ENCODE data around the gene NTN5.
"Not testable (repeated sequence)": the region's sequence is repeated elsewhere in the genome, so short reads cannot be mapped to it uniquely, and the experiment has no call there.

NTN5 gene

DNA sequence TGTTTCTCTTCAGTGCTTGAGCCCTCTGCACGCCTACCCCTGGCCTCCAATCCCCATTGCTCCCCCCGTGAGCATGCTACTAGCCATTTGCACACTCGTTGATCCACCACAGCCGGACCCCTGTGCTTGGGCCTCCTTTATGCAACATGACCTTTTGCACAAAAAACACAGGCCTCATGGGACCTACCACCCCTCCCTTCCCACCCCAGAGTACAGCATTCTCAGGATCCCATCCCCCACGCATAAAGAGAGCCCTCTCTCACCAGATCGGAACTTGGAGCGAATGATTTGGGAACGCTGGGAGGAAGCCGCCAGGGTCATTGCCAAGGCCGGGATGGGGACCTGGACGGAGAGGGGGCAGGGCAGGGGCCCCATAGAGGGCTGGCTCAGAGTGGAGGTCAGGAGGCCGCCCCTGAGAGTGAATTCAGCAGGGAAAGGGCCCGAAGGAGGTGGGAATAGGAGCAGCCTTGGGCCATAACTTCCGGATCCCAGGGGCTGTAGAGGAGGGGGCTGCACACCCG lies 46.0 kb upstream of the NTN5 start:
- Mint-ChIP-seq H3K36me3 (ENCODE audit: low read depth) (no peaks in the 10 kb centered on the region), H3K27ac (peak overlapping the region; percentile 97 to 98 (median 97)), H3K9me3 (no peaks in the 10 kb centered on the region), H3K27me3 (ENCODE audit: low read depth) (no peaks in the 10 kb centered on the region), H3K4me3 (peak overlapping the region; percentile 72 to 91 (median 82)), H3K4me1 (peaks cover 50% of the 10 kb centered on the region)
- TF ChIP-seq, protein P1, sequence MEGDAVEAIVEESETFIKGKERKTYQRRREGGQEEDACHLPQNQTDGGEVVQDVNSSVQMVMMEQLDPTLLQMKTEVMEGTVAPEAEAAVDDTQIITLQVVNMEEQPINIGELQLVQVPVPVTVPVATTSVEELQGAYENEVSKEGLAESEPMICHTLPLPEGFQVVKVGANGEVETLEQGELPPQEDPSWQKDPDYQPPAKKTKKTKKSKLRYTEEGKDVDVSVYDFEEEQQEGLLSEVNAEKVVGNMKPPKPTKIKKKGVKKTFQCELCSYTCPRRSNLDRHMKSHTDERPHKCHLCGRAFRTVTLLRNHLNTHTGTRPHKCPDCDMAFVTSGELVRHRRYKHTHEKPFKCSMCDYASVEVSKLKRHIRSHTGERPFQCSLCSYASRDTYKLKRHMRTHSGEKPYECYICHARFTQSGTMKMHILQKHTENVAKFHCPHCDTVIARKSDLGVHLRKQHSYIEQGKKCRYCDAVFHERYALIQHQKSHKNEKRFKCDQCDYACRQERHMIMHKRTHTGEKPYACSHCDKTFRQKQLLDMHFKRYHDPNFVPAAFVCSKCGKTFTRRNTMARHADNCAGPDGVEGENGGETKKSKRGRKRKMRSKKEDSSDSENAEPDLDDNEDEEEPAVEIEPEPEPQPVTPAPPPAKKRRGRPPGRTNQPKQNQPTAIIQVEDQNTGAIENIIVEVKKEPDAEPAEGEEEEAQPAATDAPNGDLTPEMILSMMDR (IDR thresholded peaks at IDR 0.05; ENCODE audit: unreplicated experiment in 3 of 3): no peak

DNA sequence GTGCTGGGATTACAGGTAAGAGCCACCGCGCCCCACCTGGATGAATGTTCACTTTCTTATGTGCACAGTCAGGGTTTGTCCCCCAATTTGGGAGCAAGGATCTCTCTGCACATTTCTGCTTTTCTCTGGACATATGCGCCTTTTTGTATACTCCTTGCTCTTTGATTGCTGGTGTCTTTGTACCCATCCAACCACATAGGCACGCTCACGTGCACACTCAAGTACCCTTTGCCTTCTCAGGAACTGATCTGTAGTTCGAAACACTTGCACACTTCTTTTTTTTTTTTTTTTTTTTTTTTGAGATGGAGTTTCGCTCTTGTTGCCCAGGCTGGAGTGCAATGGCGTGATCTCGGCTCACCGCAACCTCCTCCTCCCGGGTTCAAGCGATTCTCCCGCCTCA lies 45.3 kb upstream of the NTN5 start:
- H3K9me3 Mint-ChIP-seq; H3K36me3 Mint-ChIP-seq (ENCODE audit: low read depth); H3K27me3 Mint-ChIP-seq (ENCODE audit: low read depth): not testable (repeated sequence)
- Mint-ChIP-seq H3K4me3 (peak overlapping the region; percentile 72 to 91 (median 82)), H3K27ac (peak overlapping the region; percentile 97 to 98 (median 97)), H3K4me1 (peaks cover 50% of the 10 kb centered on the region)

DNA sequence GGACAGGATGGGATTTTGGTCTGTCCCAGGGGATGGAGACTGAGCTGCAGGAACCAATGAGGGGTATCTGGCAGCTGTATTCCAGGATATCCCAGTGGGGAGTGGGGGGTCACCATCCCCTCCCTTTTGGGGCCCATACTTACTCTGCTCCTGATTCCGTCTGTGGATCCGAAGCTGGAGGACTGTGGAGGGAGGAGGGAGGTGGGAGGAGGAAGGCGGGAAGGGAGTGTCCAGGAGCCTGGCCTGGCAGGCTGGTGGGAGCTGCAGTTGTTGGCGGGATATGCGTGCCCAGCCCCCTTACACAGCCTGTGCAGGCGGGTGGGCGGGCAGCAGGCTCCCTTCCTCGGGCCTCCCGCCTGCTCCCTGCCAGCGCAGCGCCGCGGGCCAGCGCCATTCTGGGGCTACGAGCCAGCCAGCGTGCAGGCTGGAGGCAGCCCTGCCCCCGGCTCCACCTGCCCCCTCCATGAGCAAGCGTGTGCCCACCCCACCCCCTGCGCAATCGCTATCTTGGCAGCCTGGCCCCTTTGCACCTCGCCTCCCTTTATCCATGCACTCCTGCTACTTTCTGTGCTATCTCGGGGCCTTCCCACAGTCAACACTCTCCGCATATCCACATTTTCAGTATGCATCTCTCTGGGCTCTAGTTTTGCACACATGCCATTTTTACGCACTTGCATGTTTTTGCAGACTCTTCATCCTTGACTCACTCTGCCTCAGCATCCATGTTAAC lies 43.9 kb upstream of the NTN5 start:
- Mint-ChIP-seq H3K27ac (peak overlapping the region; percentile 92 to 98 (median 96)), H3K36me3 (ENCODE audit: low read depth) (peaks cover 4% of the 10 kb centered on the region), H3K4me3 (peak overlapping the region; percentile 82 to 89 (median 84)), H3K9me3 (no peaks in the 10 kb centered on the region), H3K4me1 (peaks cover 50% of the 10 kb centered on the region), H3K27me3 (ENCODE audit: low read depth) (no peaks in the 10 kb centered on the region)
- TF ChIP-seq, protein P1 (IDR thresholded peaks at IDR 0.05; ENCODE audit: unreplicated experiment in 3 of 3): no peak

DNA sequence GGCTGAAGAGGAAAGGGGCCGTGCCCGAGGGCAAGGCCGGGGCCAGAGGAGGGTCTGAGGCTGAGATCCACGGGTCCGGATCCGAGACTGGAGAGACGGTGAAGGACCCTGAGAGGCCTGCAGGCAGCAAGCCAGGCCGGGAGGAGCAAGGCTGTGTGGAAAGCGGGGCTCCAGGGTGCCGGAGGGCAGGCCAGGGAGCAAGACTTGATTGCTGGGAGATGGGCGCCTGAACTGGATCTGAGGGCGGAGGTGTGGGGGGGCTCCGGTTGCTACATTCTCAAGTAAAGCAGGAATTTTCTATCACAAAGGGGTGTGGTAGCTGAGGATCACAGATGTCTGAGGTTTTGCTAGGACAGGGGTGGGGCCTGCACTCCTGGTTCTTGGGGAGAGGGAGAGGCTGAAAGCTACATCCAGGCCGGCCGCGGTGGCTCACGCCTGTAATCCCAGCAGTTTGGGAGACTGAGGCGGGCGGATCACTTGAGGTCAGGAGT lies 42.9 kb upstream of the NTN5 start:
- no peaks in the 10 kb centered on the region for H3K27me3 Mint-ChIP-seq (ENCODE audit: low read depth)
- peaks cover 45% of the 10 kb centered on the region for H3K4me1 Mint-ChIP-seq
- peak overlapping the region; percentile 92 to 98 (median 96) for H3K27ac Mint-ChIP-seq
- H3K4me3 Mint-ChIP-seq: peak overlapping the region; percentile 82 to 87 (median 84)
- H3K9me3 Mint-ChIP-seq: no peaks in the 10 kb centered on the region
- TF ChIP-seq, protein P1 (IDR thresholded peaks at IDR 0.05; ENCODE audit: unreplicated experiment in 3 of 3): no peak
- peaks cover 4% of the 10 kb centered on the region for H3K36me3 Mint-ChIP-seq (ENCODE audit: low read depth)

DNA sequence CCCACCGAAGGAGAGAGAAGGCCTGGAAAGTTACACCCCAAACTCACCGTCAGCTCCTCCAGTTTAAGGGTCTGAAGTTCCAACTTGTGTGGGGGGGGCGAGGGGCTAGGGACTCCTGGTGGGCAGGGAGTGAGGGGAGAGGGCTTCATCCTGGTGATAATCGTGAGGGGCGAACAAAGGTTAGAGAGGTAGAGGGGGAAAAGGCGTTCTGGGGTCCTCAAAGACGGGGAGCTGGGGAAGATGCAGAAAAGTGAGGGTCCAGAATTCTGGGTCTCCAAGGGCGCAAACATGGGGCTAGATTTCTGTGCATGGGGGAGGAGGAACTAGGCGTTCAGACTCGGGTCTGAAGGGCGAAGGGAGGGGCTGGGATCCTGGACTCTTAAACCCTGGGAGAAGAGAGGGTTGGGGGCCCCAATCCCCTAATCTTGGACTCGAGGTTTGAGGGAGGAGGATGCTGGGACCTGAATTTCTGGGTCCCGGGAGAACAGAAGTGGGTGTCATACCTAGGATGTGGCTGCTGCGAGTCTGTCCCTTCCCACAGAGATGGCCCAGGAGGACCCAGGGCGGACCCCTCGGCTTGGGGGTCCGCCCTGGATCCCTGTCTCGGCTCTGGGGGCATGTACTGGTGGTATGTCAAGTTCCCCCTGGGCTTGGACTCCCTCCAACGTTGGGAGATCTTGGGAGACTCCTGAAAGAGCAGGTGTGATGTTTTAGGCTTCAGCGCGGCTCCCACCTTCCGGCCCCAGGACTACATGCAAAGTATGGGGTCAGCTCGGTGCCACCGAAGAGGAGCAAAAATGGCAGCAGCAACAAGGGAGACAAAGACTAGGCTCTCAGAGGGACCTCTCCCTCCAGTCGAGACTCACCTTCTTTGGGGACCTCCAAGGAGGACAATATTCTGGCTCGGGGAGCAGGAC lies 42.2 kb upstream of the NTN5 start:
- no peaks in the 10 kb centered on the region for H3K9me3 Mint-ChIP-seq
- H3K27ac Mint-ChIP-seq: peak overlapping the region; percentile 92 to 98 (median 96)
- H3K27me3 Mint-ChIP-seq (ENCODE audit: low read depth): no peaks in the 10 kb centered on the region
- TF ChIP-seq, protein P1 (IDR thresholded peaks at IDR 0.05; ENCODE audit: unreplicated experiment in 3 of 3): no peak
- H3K4me1 Mint-ChIP-seq: peaks cover 38% of the 10 kb centered on the region
- H3K36me3 Mint-ChIP-seq (ENCODE audit: low read depth): peaks cover 4% of the 10 kb centered on the region
- peak overlapping the region; percentile 82 to 87 (median 84) for H3K4me3 Mint-ChIP-seq

Measured in nephron (organoid).